IMR-90 (cell line): ENCODE results near the gene POMGNT2. TPM values are rescaled to one million over a fixed set of nuclear protein-coding genes. Genes with fewer than 3 reads are reported as not detected.

Experiments
- ATAC-seq: fragments of 200-7000 bp; cut with Tn5 transposase; 2 replicates; pipeline ENCODE4 v1.9.1; 2020; ENCODE audit warnings: low read depth, mild to moderate bottlenecking, moderate library complexity
- BruUV-seq: library from RNA; stranded (reverse); fragments of 400-500 nt; replicated peaks from 2 replicates; lab custom pipeline; 2021; lab: Mats Ljungman, UMichigan
- CTCF ChIA-PET: fragments of 300-600 bp; formaldehyde crosslinking; extraction: SDS; loops from one replicate; lab custom pipeline; 2021; ENCODE audit warnings: antibody characterized with exemption; lab: Yijun Ruan, JAX
- POLR2A ChIA-PET: fragments of 300-600 bp; sonication (Branson Sonifier 250); formaldehyde crosslinking; loops from one replicate; lab custom pipeline; 2022; ENCODE audit warnings: antibody characterized with exemption; ENCODE audit not compliant: unreplicated experiment; lab: Charles Lee
- DNase-seq: peaks from one replicate; pipeline ENCODE4 v3.0.0; 2013
- H2AFZ ChIP-seq: replicated peaks from 2 replicates; pipeline ENCODE3; 2013; ENCODE audit warnings: low read length, mild to moderate bottlenecking; ENCODE audit not compliant: poor library complexity
- H2AK5ac ChIP-seq: 2 replicates; pipeline ENCODE4 v1.6.1; 2013; ENCODE audit warnings: low read depth, low read length, inconsistent platforms
- H2AK9ac ChIP-seq: replicated peaks from 2 replicates; pipeline ENCODE3; 2013; ENCODE audit warnings: mild to moderate bottlenecking, low read depth, low read length, moderate library complexity; ENCODE audit not compliant: poor library complexity
- H2BK120ac ChIP-seq: 2 replicates; pipeline ENCODE4 v1.6.1; 2013; ENCODE audit warnings: low read depth, low read length, inconsistent platforms
- H2BK15ac ChIP-seq: 3 replicates; pipeline ENCODE4 v1.6.1; 2013; ENCODE audit warnings: low read depth, low read length, inconsistent platforms
- H2BK20ac ChIP-seq: 2 replicates; pipeline ENCODE4 v1.6.1; 2013; ENCODE audit warnings: low read depth, mild to moderate bottlenecking, inconsistent platforms, low read length, moderate library complexity
- H2BK5ac ChIP-seq: 2 replicates; pipeline ENCODE4 v1.6.1; 2013; ENCODE audit warnings: mild to moderate bottlenecking, low read depth, low read length, inconsistent platforms; ENCODE audit not compliant: poor library complexity, severe bottlenecking
- H3K14ac ChIP-seq: replicated peaks from 2 replicates; pipeline ENCODE4 v1.6.1; 2013; ENCODE audit warnings: low read depth, low read length, inconsistent platforms
- H3K18ac ChIP-seq: 2 replicates; pipeline ENCODE4 v1.6.1; 2013; ENCODE audit warnings: low read depth, low read length, control low read depth
- H3K23ac ChIP-seq: 2 replicates; pipeline ENCODE4 v1.6.1; 2013; ENCODE audit warnings: low read depth, low read length, inconsistent platforms
- H3K27ac ChIP-seq: 2 replicates; pipeline ENCODE4 v1.5.1; 2013; ENCODE audit warnings: mild to moderate bottlenecking, control low read depth, low read length; ENCODE audit not compliant: insufficient read depth
- H3K27me3 ChIP-seq: 2 replicates; pipeline ENCODE4 v1.6.1; 2013; ENCODE audit warnings: low read length; ENCODE audit not compliant: control insufficient read depth, insufficient read depth
- H3K36me3 ChIP-seq: 2 replicates; pipeline ENCODE4 v1.6.1; 2013; ENCODE audit warnings: low read length, mixed read lengths; ENCODE audit not compliant: control insufficient read depth, insufficient read depth
- H3K4ac ChIP-seq: 2 replicates; pipeline ENCODE4 v1.6.1; 2013; ENCODE audit warnings: low read depth, low read length, inconsistent platforms
- H3K4me1 ChIP-seq: 2 replicates; pipeline ENCODE4 v1.6.1; 2013; ENCODE audit warnings: low read length, mixed read lengths; ENCODE audit not compliant: control insufficient read depth, insufficient read depth
- H3K4me2 ChIP-seq: 2 replicates; pipeline ENCODE4 v1.6.1; 2013; ENCODE audit warnings: low read depth, mild to moderate bottlenecking, control low read depth, low read length, moderate library complexity
- H3K4me3 ChIP-seq: 2 replicates; pipeline ENCODE4 v1.5.1; 2013; ENCODE audit warnings: low read depth, mild to moderate bottlenecking, control low read depth, low read length, moderate library complexity; ENCODE audit not compliant: insufficient read depth
- H3K56ac ChIP-seq: 2 replicates; pipeline ENCODE4 v1.6.1; 2013; ENCODE audit warnings: low read length, inconsistent platforms; ENCODE audit not compliant: insufficient read depth; ENCODE audit errors: extremely low read depth
- H3K79me1 ChIP-seq, 2 experiments: 2 replicates each; pipeline ENCODE4 v1.6.1; 2013; ENCODE audit warnings: low read length in 2 of 2, inconsistent platforms in 1 of 2, low read depth in 1 of 2
- H3K9ac ChIP-seq: 2 replicates; pipeline ENCODE4 v1.6.1; 2013; ENCODE audit warnings: low read depth, low read length, control low read depth
- H3K9me1 ChIP-seq: 2 replicates; pipeline ENCODE4 v1.6.1; 2013; ENCODE audit warnings: low read length, inconsistent platforms; ENCODE audit not compliant: insufficient read depth
- H3K9me3 ChIP-seq: 2 replicates; pipeline ENCODE4 v1.6.1; 2013; ENCODE audit warnings: low read length; ENCODE audit not compliant: control insufficient read depth, insufficient read depth
- H4K20me1 ChIP-seq: 2 replicates; pipeline ENCODE4 v1.6.1; 2013; ENCODE audit warnings: low read length, inconsistent platforms; ENCODE audit not compliant: insufficient read depth
- H4K5ac ChIP-seq: 2 replicates; pipeline ENCODE4 v1.6.1; 2013; ENCODE audit warnings: mild to moderate bottlenecking, low read depth, low read length, control low read depth
- H4K8ac ChIP-seq, 2 experiments: 2 replicates each; pipeline ENCODE4 v1.6.1; 2013; ENCODE audit warnings: low read depth in 2 of 2, low read length in 2 of 2, control low read depth in 1 of 2, inconsistent platforms in 1 of 2
- H4K91ac ChIP-seq: 2 replicates; pipeline ENCODE4 v1.6.1; 2013; ENCODE audit warnings: low read depth, low read length, inconsistent platforms; ENCODE audit not compliant: insufficient read depth
- BHLHE40 ChIP-seq: fragments of 150-350 bp; IDR thresholded peaks from 2 replicates; pipeline ENCODE4 v1.6.1; 2016; ENCODE audit warnings: mild to moderate bottlenecking, low read depth, low read length
- CEBPB ChIP-seq: IDR thresholded peaks from 2 replicates; pipeline ENCODE4 v1.6.1; 2012; ENCODE audit warnings: low read depth, low read length, improper control_type of control experiment
- CHD1 ChIP-seq: IDR thresholded peaks from 2 replicates; pipeline ENCODE4 v1.6.1; 2012; ENCODE audit warnings: low read depth, low read length, improper control_type of control experiment
- CTCF ChIP-seq: conservative IDR thresholded peaks from 2 replicates; pipeline ENCODE4 v1.5.1; 2012; ENCODE audit warnings: mild to moderate bottlenecking, low read depth, low read length, improper control_type of control experiment
- ELK1 ChIP-seq: fragments of 150-350 bp; IDR thresholded peaks from 2 replicates; pipeline ENCODE4 v1.6.1; 2016; ENCODE audit warnings: low read depth, mild to moderate bottlenecking, low read length, moderate library complexity, borderline replicate concordance
- FOS ChIP-seq: fragments of 150-350 bp; IDR thresholded peaks from 2 replicates; pipeline ENCODE4 v1.6.1; 2016; ENCODE audit warnings: low read depth, low read length
- MAFK ChIP-seq: IDR thresholded peaks from 2 replicates; pipeline ENCODE4 v1.6.1; 2012; ENCODE audit warnings: low read depth, low read length, improper control_type of control experiment
- MAZ ChIP-seq: IDR thresholded peaks from 2 replicates; pipeline ENCODE4 v1.6.1; 2012; ENCODE audit warnings: low read depth, mild to moderate bottlenecking, low read length, improper control_type of control experiment, moderate library complexity, borderline replicate concordance
- MXI1 ChIP-seq: IDR thresholded peaks from 2 replicates; pipeline ENCODE4 v1.6.1; 2012; ENCODE audit warnings: low read depth, mild to moderate bottlenecking, low read length, moderate library complexity, borderline replicate concordance
- NFE2L2 ChIP-seq: fragments of 150-350 bp; IDR thresholded peaks from 2 replicates; pipeline ENCODE4 v1.6.1; 2016; ENCODE audit warnings: low read depth, mild to moderate bottlenecking, low read length
- POLR2A ChIP-seq: IDR thresholded peaks from 2 replicates; pipeline ENCODE4 v1.6.1; 2012; ENCODE audit warnings: mild to moderate bottlenecking, low read depth, low read length
- RAD21 ChIP-seq: IDR thresholded peaks from 2 replicates; pipeline ENCODE4 v1.6.1; 2012; ENCODE audit warnings: low read length, improper control_type of control experiment
- RCOR1 ChIP-seq: IDR thresholded peaks from 2 replicates; pipeline ENCODE4 v1.6.1; 2012; ENCODE audit warnings: mild to moderate bottlenecking, low read length, improper control_type of control experiment; ENCODE audit not compliant: insufficient replicate concordance
- RFX5 ChIP-seq: IDR thresholded peaks from 2 replicates; pipeline ENCODE4 v1.8.0; 2012; ENCODE audit warnings: low read depth, mild to moderate bottlenecking, low read length, moderate library complexity
- SMC3 ChIP-seq: fragments of 150-350 bp; IDR thresholded peaks from 2 replicates; pipeline ENCODE4 v1.6.1; 2016; ENCODE audit warnings: low read depth, mild to moderate bottlenecking, antibody characterized with exemption, low read length, moderate library complexity
- USF2 ChIP-seq: fragments of 150-350 bp; IDR thresholded peaks from 2 replicates; pipeline ENCODE4 v1.6.1; 2017; ENCODE audit warnings: mild to moderate bottlenecking, antibody characterized with exemption, low read length, low read depth
- dilution Hi-C: fragments of 300-500 bp; cut with HindIII; formaldehyde crosslinking; loops from one replicate; pipeline ENCODE4 v1.14.3; 2018; ENCODE audit warnings: low sequenced_read_pairs; ENCODE audit not compliant: unreplicated experiment
- in situ Hi-C: fragments of 300-500 bp; cut with MboI; formaldehyde crosslinking; loops from 3 replicates; pipeline ENCODE4 v1.14.3; 2019; ENCODE audit warnings: low sequenced_read_pairs, inconsistent platforms, mixed read lengths
- intact Hi-C: fragments of 100-400 bp; cut with micrococcal nuclease; formaldehyde crosslinking; loops from 2 replicates; pipeline ENCODE4 v1.10.0; 2022
- polyA plus RNA-seq, 3 experiments: library from polyadenylated mRNA; depleted of rRNA; stranded (reverse); fragments of >200 nt; gene quantifications; 2 replicates each; pipeline ENCODE4 v1.2.3, GENCODE V29; 2012; ENCODE audit warnings: low replicate concordance in 1 of 3
- total RNA-seq: library from RNA; depleted of rRNA; stranded (reverse); fragments of >200 nt; gene quantifications from 2 replicates; pipeline ENCODE4 v1.2.3, GENCODE V29; 2012

The POMGNT2 gene
- total and polyA plus RNA-seq, 2 of the 4 experiments (the other 2 are of a cell fraction) = 7.5 to 16.2 TPM

GRCh38 chr3:43123895-43124294 is 18.0 kb upstream of the POMGNT2 start:
- Histone ChIP-seq H2AK9ac (no peak overlapping the region), H3K79me1 (no peaks in the 10 kb centered on the region), H3K14ac (no peak overlapping the region), H4K8ac (no peak overlapping the region), H3K23ac (no peak overlapping the region), H2BK20ac (no peak overlapping the region), H3K4me2 (no peak overlapping the region), H3K56ac (no peak overlapping the region), H4K5ac (no peak overlapping the region), H2BK120ac (no peak overlapping the region), H2AK5ac (no peak overlapping the region), H2BK15ac (no peak overlapping the region), H3K9me1 (no peaks in the 10 kb centered on the region), H2BK5ac (no peak overlapping the region), H3K4ac (no peak overlapping the region), H3K4me3 (no peak overlapping the region), H3K18ac (no peak overlapping the region), H3K9me3 (no peaks in the 10 kb centered on the region; the same call in 1 of the 2 replicates), H3K27ac (no peak overlapping the region), H3K27me3 (peaks cover 6% of the 10 kb centered on the region), H2AFZ (no peak overlapping the region), H4K91ac (no peak overlapping the region), H3K36me3 (no peaks in the 10 kb centered on the region), H4K20me1 (no peaks in the 10 kb centered on the region), H3K4me1 (no peaks in the 10 kb centered on the region), H3K9ac (no peak overlapping the region)
- CTCF ChIA-PET = interaction anchor here (1.1 kb wide), 1 partner anchor 38 kb away, joined by 3 read pairs; no protein-coding TSS in a partner anchor
- no TSS peak for BruUV-seq
- POLR2A ChIA-PET = no interaction called here
- dilution Hi-C loops (no loop called here), intact Hi-C loops (no loop called here), in situ Hi-C loops (no loop called here)
- DNase-seq (no peak), ATAC-seq (no peak)
- TF ChIP-seq BHLHE40 (no peak), ELK1 (no peak), CHD1 (no peak), POLR2A (no peak), USF2 (no peak), MAZ (no peak), SMC3 (no peak), RFX5 (no peak), CTCF (no peak), NFE2L2 (no peak), RCOR1 (no peak), CEBPB (no peak), FOS (no peak), RAD21 (no peak), MXI1 (no peak), MAFK (no peak)
